CD4-positive, alpha-beta T cell treated with Interleukin-15 for 1 hour (primary cell): ENCODE data around the gene RNF215.

Experiments
- DNase-seq: peaks from one replicate; pipeline ENCODE4 v3.0.0-alpha.2; 2020

RNF215 gene

DNA sequence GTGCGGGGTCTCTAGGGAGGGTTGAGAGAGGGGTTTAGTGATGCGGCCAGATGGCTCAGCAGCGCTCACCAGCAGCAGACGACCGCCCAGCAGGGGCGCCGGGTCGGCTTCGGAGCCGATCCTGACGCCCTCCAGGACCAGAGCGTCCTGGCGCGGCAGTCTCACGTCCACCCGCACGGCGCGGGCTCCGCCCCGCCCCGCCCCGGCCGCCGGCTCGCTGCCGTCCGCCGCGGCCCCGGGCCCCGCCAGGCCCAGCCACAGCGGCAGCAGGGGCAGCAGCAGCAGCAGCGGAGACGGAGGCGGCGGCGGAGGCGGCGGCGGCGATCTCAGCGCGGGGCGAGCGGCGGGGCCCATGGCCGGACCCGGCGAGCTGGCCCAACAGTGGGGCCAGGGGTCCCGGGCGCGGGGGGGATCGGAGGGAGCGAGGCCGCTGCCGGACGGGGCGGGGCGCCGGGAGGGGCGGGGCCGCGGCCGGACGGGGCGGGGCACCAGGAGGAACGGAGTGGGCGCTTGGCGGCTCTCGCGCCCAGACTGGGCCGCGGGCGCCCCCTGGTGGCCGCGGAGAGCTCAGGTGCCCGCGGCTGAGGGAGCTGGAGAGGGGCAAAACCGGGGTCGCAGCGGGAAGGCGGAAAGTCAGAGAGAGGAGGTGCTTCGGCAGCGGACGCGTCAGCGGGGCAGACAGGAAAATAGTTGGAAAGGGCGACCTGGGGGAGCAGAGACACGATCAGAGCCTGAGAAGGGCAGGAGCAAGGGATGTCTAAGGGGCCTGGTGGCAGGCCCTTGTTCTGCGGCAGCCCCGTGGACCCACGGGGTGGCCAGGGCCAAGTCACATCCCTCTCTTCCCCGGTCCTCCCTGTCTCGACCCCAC lies at the start of gene RNF215:
Gene RNF215, minus strand, starts transcription at position 452 of the 868 bp plus-strand sequence. Its CDS starts 98 bp downstream, at position 354.
- peak; percentile 80 for DNase-seq

DNA sequence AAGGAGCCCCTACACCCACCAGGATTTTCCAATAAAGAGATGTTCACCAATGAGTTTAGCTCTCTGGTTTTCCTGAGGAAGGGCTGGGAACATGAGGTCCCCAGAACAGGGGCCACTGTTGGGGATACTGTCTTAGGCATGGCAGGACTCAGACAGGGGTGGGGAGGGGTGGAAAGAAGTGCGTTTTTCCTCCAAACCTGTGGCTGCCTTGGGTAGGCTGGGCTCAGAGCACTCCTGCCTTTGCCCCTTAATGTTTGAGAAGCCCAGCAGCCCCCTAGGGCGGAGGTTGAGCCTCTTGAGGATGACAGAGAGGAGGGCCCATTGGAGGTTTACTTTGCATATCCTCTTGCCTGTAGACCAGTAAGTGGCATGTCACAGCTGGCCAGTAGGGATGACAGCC lies 49.0 kb upstream of the RNF215 start:
- no peak for DNase-seq

DNA sequence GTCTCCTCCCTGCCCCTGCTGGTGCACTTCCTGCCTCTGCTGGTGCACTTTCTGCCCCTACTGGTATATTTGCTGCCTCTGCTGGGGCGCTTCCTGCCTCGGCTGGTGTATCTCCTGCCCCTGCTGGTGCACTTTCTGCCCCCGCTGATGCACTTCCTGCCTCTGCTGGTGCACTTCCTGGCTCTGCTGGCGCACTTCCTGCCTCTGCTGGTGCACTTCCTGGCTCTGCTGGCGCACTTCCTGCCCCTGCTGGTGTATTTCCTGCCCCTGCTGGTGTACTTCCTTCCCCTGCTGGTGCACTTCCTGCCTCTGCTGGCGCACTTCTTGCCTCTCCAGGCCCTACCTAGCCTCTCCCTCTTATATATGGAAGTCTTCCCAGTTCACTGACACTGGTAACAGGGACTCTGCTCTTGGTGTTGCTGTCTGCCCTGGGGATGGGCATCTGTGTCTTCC lies 48.5 kb upstream of the RNF215 start:
- peak; percentile 97 for DNase-seq

GRCh38 chr22:30434843-30435242 lies 47.6 kb upstream of the RNF215 start:
- DNase-seq = no peak

GRCh38 chr22:30433773-30434172 lies 46.6 kb upstream of the RNF215 start:
- no peak for DNase-seq

DNA sequence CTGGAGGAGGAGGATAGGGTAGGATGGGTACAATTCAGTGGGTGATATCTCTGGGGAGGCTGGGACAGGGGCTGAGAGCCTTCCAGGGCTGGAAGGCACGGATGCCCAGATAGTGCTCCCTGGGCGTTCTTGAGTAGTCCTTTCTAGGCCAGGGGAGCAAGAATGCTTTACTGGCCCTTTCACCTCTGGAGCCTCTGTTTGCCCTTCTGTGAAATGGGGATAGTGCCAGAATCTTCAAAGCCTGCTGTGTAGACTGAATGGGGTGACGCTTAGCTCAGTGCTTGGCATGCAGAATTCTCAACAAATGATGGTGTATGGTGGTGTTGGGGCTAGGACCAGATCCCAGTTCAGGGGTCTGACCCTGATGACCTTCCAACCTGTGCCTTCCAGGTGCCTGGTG lies 46.0 kb upstream of the RNF215 start:
- no peak for DNase-seq

DNA sequence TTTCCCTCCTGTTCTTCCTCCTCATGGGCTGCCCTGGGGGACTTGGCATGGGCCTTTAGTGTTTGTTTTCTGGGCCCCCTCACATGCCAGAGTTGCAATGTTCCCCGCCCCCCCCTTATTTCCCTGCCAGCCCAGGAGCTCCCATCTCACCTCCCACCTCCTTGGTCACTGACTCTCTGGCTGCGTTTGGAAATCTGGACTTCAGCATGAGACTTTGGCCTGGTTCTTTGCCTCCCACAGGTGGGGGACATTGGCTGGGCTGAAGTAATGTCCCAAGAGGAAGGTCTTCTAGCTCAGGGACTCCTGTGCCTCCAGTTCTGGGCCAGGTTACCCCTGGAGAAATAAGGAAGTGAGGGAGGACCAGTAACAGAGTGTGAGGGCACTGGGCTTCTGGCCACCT lies 45.3 kb upstream of the RNF215 start:
- DNase-seq = no peak

DNA sequence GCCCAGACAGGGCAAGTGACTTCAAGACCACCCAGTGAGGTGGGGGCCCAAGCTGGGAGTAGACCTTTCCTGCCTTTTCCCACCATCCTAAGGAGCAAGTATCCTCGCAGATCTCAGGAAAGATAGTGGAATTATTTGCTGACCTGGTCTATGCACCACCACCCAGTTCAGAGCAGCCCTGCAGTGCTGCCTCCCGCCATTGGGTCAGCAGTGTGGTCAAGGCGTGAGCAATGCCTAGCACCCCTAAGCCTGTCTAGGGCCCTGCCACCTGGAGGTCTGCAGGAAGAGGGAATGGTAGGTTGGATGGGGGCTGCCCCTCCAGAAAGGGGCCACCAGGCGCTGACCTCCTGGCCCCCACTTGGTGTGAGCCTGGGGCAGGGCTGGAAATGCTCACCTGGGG lies 44.9 kb upstream of the RNF215 start:
- DNase-seq = no peak

DNA sequence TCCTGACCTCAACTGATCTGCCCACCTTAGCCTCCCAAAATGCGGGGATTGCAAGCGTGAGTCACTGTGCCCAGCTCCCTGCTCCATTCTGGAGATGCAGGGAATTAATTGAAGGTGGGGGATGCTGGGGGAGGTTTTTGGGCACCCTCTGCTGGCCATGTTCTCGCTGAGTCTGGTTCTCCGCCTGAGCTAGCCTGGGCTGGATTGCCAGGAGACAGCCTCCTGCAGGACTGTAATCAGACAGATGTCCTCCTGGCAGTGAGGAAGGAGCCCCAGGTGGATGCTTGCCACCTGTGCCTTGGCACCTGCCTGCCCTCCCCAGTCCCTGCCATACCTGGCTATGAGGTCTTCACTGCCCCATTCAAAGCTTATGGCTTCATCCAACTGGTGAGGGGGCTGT lies 43.7 kb upstream of the RNF215 start:
- DNase-seq = no peak

DNA sequence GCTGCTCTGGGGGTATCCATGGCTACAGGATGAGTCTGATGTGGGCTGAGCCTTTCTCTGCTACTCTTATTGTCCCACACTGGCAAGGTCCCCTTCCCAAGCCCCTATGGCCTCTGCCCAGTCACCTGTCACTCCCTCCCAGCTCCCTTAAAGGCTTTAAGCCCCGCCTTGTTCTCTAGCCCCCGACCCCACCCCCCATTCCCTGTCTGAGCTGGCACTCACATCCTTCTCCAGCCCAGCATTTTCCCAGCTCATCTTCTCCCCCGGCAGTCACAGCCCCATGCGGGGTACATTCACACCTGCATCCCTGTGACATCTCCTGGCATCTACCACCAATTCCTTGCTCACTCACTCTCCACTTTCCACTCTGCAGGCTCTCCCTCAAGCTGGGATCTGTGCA lies 42.7 kb upstream of the RNF215 start:
- DNase-seq = no peak

DNA sequence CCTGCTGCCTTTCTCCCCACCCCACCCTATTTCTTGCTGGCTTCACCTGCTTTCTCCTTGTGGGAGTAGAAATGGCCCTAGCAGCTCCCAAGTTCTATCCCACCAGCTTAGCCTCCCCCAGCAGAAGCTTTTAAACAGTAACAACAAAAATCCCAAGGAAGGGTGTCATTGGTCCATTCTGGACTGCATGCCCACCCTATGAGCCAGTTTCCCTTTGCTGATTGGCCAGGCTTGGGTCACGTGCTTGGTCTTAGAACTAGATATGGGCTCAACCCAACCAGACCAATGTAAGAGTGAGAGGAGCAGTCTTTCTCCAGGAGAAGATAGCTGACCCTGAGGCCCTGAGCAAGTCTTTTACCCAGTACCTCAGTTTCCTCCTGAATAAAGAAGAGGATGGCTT lies 40.7 kb upstream of the RNF215 start:
- DNase-seq = no peak

- DNase-seq = peak; percentile 88
Observed at GRCh38 chr22:30426388-30427353, 39.5 kb upstream of the RNF215 start.

DNA sequence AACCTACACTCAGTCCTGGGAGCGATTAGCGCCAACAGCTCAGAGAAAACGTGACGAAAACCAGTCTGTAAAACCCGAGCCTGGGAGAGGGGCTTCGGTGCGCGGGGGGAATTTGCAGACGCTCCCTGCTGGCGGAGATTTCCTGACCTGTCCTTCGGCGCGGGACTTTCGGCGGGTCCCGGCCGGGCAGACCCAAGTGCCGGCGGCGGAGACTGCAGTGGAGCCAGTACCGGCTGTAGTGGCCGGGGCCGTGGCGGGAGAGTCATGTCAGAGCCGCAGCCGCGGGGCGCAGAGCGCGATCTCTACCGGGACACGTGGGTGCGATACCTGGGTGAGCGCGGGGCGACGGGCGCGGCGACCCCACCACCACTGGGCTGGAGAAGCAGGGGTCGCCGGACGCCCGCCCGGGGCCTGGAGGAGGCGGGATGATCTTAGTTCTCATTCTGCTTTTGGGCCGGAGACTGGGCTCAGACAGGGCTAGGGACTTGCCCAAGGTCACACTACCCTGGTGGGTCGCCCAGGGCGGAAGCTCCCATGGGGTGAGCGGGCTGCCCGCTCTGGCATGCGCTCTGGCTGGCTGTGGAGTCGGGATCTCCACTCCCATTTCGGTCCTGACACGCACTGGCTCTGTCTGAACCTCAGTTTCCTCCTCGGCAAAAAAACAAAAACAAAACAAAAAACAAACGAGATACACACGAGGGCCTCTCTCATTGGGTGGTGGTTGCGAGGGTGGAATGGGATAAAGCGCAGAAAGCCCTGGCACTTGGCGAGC lies 38.6 kb upstream of the RNF215 start, which contains the start of gene MTFP1:
Gene MTFP1, plus strand, starts transcription at position 153 of the 772 bp plus-strand sequence. Its CDS starts 112 bp downstream, at position 265.
- peak; percentile 51 for DNase-seq

DNA sequence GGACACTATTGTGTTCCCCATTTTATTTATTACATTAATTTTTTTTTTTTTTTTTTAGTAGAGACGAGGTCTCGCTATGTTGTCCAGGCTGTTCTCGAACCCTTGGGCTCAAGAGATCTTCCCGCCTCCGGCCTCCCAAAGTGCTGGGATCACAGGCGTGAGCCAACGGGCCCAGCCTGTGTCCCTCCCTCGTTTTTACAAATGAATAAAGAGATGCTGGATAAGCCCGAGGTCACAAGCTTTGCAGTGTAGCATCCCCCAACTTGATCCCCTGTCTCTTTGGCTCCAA lies 38.1 kb upstream of the RNF215 start:
- no peak for DNase-seq

GRCh38 chr22:30424534-30425326 lies 37.5 kb upstream of the RNF215 start:
- no peak for DNase-seq

DNA sequence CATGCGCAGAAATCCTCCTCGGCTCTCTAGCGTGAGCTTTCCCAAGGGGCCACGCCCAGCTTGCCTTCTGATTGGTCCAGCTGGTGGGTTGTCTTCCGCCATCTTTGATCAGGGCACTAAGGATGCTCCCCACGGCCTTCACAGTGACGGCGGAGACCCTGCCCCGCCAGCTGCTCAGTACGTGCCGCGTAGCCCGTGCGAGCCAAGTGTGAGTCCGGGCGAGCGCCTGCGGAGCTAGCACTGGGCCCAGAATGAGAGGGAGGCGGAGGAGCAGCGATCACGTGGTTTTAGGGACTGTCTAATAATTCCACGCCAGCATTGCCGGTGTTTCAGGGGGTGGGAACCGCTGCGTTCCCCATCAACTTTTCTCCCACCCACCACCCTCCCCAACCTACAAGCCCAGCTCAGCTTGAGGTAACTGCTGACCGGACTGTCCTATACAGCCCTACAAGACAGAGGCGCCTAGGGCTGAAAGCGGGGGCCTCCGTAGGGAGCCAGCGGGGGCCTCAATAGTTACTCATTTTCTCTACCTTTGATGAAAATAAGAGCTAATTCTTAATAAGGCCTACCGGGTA lies 36.8 kb upstream of the RNF215 start:
- DNase-seq = peak; percentile 99

DNA sequence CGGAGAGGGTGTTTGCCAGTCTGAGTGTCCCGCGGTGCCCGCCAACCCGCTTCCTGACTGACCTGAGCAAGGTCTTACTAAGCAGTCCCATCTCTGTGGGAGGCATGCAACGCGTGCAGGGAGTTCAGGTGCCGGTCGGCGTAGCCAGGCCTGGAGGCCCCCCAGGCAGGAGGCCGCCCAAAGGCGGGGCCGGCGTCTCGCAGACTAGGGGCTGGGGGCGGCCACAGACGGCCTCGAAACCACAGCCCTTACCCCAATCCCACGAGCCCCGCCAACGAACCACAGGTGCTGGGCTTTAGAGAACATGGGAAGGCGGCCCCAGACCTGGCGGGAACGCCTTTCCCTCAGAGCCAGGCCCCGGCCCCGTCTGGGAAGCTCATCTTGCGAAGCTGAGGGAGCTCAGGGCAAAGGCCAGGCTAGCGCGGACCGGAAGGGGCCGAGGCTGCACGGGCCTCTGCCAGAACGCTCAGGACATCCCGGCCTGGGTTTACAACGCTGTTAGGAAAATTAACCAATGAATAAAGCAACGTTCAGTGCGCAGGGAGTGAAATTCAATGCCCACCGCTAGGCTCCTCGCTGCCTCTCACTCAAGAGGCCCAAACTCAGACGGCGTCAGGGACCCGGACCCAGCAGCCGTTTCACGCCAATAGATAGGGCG lies 36.2 kb upstream of the RNF215 start:
- DNase-seq = no peak

- DNase-seq = peak; percentile 41
Observed at GRCh38 chr22:30422481-30423300, 35.5 kb upstream of the RNF215 start.

- no peak for DNase-seq
Observed at GRCh38 chr22:30421695-30422480, 34.7 kb upstream of the RNF215 start.
